Thyroid gland (tissue), 4 donors: ENCODE results near the gene PPARGC1A.

ENCODE experiments used
- POLR2A ChIP-seq, 2 donors: fragments of 450-650 bp; IDR thresholded peaks; one replicate each; pipeline ENCODE4 v1.6.1; 2017; ENCODE audit warnings: antibody characterized with exemption in 2 of 2, mild to moderate bottlenecking in 2 of 2, moderate library complexity in 1 of 2
- TF ChIP-seq, protein P1 (sequence below), 6 experiments: fragments of 200-600 bp in 3 of 6; fragments of 450-650 bp in 3 of 6; sonication (generic) in 3 of 6; IDR thresholded peaks; one replicate each; pipeline ENCODE4 v1.5.1; 2016 to 2019; ENCODE audit warnings: antibody characterized with exemption in 6 of 6, mild to moderate bottlenecking in 2 of 6, inconsistent platforms in 1 of 6, moderate library complexity in 1 of 6

- TF ChIP-seq, protein P1, sequence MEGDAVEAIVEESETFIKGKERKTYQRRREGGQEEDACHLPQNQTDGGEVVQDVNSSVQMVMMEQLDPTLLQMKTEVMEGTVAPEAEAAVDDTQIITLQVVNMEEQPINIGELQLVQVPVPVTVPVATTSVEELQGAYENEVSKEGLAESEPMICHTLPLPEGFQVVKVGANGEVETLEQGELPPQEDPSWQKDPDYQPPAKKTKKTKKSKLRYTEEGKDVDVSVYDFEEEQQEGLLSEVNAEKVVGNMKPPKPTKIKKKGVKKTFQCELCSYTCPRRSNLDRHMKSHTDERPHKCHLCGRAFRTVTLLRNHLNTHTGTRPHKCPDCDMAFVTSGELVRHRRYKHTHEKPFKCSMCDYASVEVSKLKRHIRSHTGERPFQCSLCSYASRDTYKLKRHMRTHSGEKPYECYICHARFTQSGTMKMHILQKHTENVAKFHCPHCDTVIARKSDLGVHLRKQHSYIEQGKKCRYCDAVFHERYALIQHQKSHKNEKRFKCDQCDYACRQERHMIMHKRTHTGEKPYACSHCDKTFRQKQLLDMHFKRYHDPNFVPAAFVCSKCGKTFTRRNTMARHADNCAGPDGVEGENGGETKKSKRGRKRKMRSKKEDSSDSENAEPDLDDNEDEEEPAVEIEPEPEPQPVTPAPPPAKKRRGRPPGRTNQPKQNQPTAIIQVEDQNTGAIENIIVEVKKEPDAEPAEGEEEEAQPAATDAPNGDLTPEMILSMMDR (IDR thresholded peaks at IDR 0.05), result no peak
- TF ChIP-seq POLR2A (IDR thresholded peaks at IDR 0.05), result no peak
Measured at GRCh38 chr4:23920296-23920695, 30.4 kb upstream of the PPARGC1A start.
